ENCODE measurements around the gene PKD1.
"Not testable (repeated sequence)": the region's sequence is repeated elsewhere in the genome, so short reads cannot be mapped to it uniquely, and the experiment has no call there.

DNA sequence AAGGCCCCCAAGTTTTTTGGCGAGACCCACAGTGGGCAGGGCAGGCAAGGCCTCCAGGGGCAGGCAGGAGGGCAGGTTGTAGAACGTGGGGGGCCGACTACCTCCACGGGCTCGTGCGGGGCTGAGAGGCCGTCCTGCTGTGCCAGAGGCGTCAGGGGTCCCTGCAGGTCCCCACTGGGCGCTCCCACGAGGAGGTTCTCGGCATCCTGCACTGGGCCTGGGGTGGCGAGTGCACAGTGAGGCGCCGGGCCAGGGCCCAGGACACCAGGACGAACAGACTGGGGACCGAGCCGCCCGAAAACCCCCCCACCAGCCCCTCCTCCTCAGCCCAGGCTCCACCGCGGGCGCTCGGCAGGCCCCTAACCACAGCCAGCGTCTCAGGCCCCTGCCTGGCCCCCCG, 19.3 kb downstream of the PKD1 start:
- TF ChIP-seq, protein P1, sequence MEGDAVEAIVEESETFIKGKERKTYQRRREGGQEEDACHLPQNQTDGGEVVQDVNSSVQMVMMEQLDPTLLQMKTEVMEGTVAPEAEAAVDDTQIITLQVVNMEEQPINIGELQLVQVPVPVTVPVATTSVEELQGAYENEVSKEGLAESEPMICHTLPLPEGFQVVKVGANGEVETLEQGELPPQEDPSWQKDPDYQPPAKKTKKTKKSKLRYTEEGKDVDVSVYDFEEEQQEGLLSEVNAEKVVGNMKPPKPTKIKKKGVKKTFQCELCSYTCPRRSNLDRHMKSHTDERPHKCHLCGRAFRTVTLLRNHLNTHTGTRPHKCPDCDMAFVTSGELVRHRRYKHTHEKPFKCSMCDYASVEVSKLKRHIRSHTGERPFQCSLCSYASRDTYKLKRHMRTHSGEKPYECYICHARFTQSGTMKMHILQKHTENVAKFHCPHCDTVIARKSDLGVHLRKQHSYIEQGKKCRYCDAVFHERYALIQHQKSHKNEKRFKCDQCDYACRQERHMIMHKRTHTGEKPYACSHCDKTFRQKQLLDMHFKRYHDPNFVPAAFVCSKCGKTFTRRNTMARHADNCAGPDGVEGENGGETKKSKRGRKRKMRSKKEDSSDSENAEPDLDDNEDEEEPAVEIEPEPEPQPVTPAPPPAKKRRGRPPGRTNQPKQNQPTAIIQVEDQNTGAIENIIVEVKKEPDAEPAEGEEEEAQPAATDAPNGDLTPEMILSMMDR (conservative IDR thresholded peaks at IDR 0.05), result not testable (repeated sequence)
- not testable (repeated sequence) for TF ChIP-seq ZFX (IDR thresholded peaks at IDR 0.05)

All from C4-2B (cell line).